H1 (cell line): Measurements from ENCODE around the gene NRXN3. TPM values are rescaled to one million over a fixed set of nuclear protein-coding genes. Genes with fewer than 3 reads are reported as not detected.

ENCODE experiments used
- CTCF ChIA-PET: fragments of 300-600 bp; sonication (Branson Sonifier 250); formaldehyde crosslinking; loops from one replicate; lab custom pipeline; 2021; ENCODE audit not compliant: partially characterized antibody; lab: Charles Lee
- POLR2A ChIA-PET: fragments of 300-600 bp; sonication (Branson Sonifier 250); formaldehyde crosslinking; loops from one replicate; lab custom pipeline; 2021; ENCODE audit warnings: inconsistent platforms; ENCODE audit not compliant: partially characterized antibody; lab: Charles Lee
- DNase-seq, 2 experiments: peaks; one replicate each; pipeline versions ENCODE4 v3.0.0 to v3.0.0-alpha.2; 2010 to 2022; ENCODE audit warnings: low spot score in 2 of 2, low read depth in 1 of 2, mixed read lengths in 1 of 2
- FAIRE-seq: peaks from 2 replicates; lab custom pipeline; 2011; peaks lifted over from hg19 to GRCh38; lab: Jason Lieb, UNC
- H2AFZ ChIP-seq: 2 replicates; pipeline ENCODE4 v1.8.1; 2012; ENCODE audit warnings: low read length, inconsistent platforms
- H2AK5ac ChIP-seq: 2 replicates; pipeline ENCODE4 v1.6.1; 2013; ENCODE audit warnings: low read depth, low read length
- H2BK120ac ChIP-seq: replicated peaks from 2 replicates; pipeline ENCODE3; 2013; ENCODE audit warnings: low read depth, low read length, inconsistent platforms
- H2BK12ac ChIP-seq: 2 replicates; pipeline ENCODE4 v1.6.1; 2013; ENCODE audit warnings: low read depth, low read length
- H2BK15ac ChIP-seq: 2 replicates; pipeline ENCODE4 v1.6.1; 2013; ENCODE audit warnings: low read length
- H2BK20ac ChIP-seq: 2 replicates; pipeline ENCODE4 v1.6.1; 2013; ENCODE audit warnings: low read length
- H2BK5ac ChIP-seq: 2 replicates; pipeline ENCODE4 v1.6.1; 2013; ENCODE audit warnings: low read depth, low read length
- H3K14ac ChIP-seq: 2 replicates; pipeline ENCODE4 v1.6.1; 2013; ENCODE audit warnings: inconsistent platforms; ENCODE audit not compliant: insufficient read length
- H3K18ac ChIP-seq: 2 replicates; pipeline ENCODE4 v1.6.1; 2013; ENCODE audit warnings: low read length; ENCODE audit errors: extremely low read depth
- H3K23ac ChIP-seq: 2 replicates; pipeline ENCODE4 v1.6.1; 2013; ENCODE audit warnings: inconsistent platforms; ENCODE audit not compliant: insufficient read length
- H3K23me2 ChIP-seq: 2 replicates; pipeline ENCODE4 v1.6.1; 2013; ENCODE audit warnings: low read depth, low read length
- H3K27ac ChIP-seq: 2 replicates; pipeline ENCODE4 v1.6.1; 2011; ENCODE audit warnings: low read depth, low read length, inconsistent platforms
- H3K27me3 ChIP-seq, 4 experiments: replicated peaks in 1 of 4; 1 replicate in 1 of 4; 2 replicates in 3 of 4; pipeline versions ENCODE4 v1.6.1 to v1.8.1; 2011 to 2013; ENCODE audit warnings: low read length in 3 of 4, mild to moderate bottlenecking in 3 of 4, inconsistent platforms in 2 of 4, mixed read lengths in 2 of 4, moderate library complexity in 1 of 4; ENCODE audit not compliant: control insufficient read depth in 3 of 4, insufficient read depth in 3 of 4; ENCODE audit errors: extremely low read depth in 1 of 4
- H3K36me3 ChIP-seq, 4 experiments: 2 replicates each; pipeline versions ENCODE4 v1.6.1 to v1.8.1; 2011 to 2013; ENCODE audit warnings: mild to moderate bottlenecking in 4 of 4, low read length in 3 of 4, moderate library complexity in 2 of 4, control low read depth in 1 of 4, inconsistent platforms in 1 of 4; ENCODE audit not compliant: insufficient read depth in 4 of 4, control insufficient read depth in 2 of 4
- H3K4ac ChIP-seq: replicated peaks from 2 replicates; pipeline ENCODE3; 2013; ENCODE audit warnings: low read length, low read depth, mixed read lengths, inconsistent platforms; ENCODE audit not compliant: insufficient read length
- H3K4me1 ChIP-seq, 4 experiments: replicated peaks in 1 of 4; 1 replicate in 1 of 4; 2 replicates in 3 of 4; pipeline versions ENCODE4 v1.6.1 to v1.8.1; 2011 to 2013; ENCODE audit warnings: low read length in 3 of 4, inconsistent platforms in 2 of 4, mixed read lengths in 1 of 4; ENCODE audit not compliant: insufficient read depth in 4 of 4, control insufficient read depth in 3 of 4
- H3K4me2 ChIP-seq, 2 experiments: 2 replicates each; pipeline versions ENCODE4 v1.6.1 to v1.8.1; 2011 to 2013; ENCODE audit warnings: low read depth in 2 of 2, low read length in 2 of 2, control low read depth in 1 of 2, inconsistent platforms in 1 of 2, mild to moderate bottlenecking in 1 of 2; ENCODE audit not compliant: insufficient read depth in 1 of 2
- H3K4me3 ChIP-seq, 4 experiments: fragments of 200-600, 300-600 bp in 1 of 4; sonication (generic), shearing (Covaris generic), sonication (Bioruptor Twin) in 1 of 4; 2 replicates each; pipeline versions ENCODE4 v1.5.1 to v1.8.1; 2011 to 2016; ENCODE audit warnings: low read length in 4 of 4, low read depth in 3 of 4, control low read depth in 2 of 4, inconsistent platforms in 2 of 4, mild to moderate bottlenecking in 2 of 4, mixed read lengths in 1 of 4, moderate library complexity in 1 of 4; ENCODE audit not compliant: insufficient read depth in 2 of 4; ENCODE audit errors: extremely low read depth in 1 of 4
- H3K56ac ChIP-seq: replicated peaks from 2 replicates; pipeline ENCODE3; 2013; ENCODE audit warnings: low read depth, mild to moderate bottlenecking, mixed read lengths, low read length, inconsistent platforms; ENCODE audit not compliant: insufficient read length
- H3K79me1 ChIP-seq: 2 replicates; pipeline ENCODE4 v1.6.1; 2013; ENCODE audit warnings: low read depth, low read length, control low read depth
- H3K79me2 ChIP-seq, 2 experiments: 2 replicates each; pipeline versions ENCODE4 v1.6.1 to v1.8.1; 2012 to 2013; ENCODE audit warnings: low read length in 2 of 2, mild to moderate bottlenecking in 2 of 2, inconsistent platforms in 1 of 2; ENCODE audit not compliant: insufficient read depth in 2 of 2, control insufficient read depth in 1 of 2
- H3K9ac ChIP-seq, 4 experiments: replicated peaks in 1 of 4; 1 replicate in 1 of 4; 2 replicates in 3 of 4; pipeline versions ENCODE4 v1.6.1 to v1.8.1; 2011 to 2013; ENCODE audit warnings: low read depth in 3 of 4, low read length in 3 of 4, control low read depth in 2 of 4, mild to moderate bottlenecking in 2 of 4, moderate library complexity in 2 of 4, inconsistent platforms in 1 of 4; ENCODE audit errors: extremely low read depth in 1 of 4
- H3K9me3 ChIP-seq, 2 experiments: 2 replicates each; pipeline versions ENCODE4 v1.6.1 to v1.8.1; 2012 to 2013; ENCODE audit warnings: mild to moderate bottlenecking in 2 of 2, moderate library complexity in 2 of 2, control low read depth in 1 of 2, inconsistent platforms in 1 of 2, low read depth in 1 of 2, low read length in 1 of 2, mixed read lengths in 1 of 2; ENCODE audit not compliant: insufficient read depth in 2 of 2
- H4K20me1 ChIP-seq, 2 experiments: replicated peaks in 1 of 2; 2 replicates each; pipeline versions ENCODE3 to v1.8.1; 2011 to 2013; ENCODE audit warnings: inconsistent platforms in 2 of 2, low read length in 2 of 2, mild to moderate bottlenecking in 1 of 2; ENCODE audit not compliant: insufficient read depth in 2 of 2, control insufficient read depth in 1 of 2
- H4K5ac ChIP-seq: 2 replicates; pipeline ENCODE4 v1.6.1; 2013; ENCODE audit warnings: low read length, low read depth, mixed read lengths, inconsistent platforms; ENCODE audit not compliant: insufficient read length
- H4K8ac ChIP-seq: 2 replicates; pipeline ENCODE4 v1.8.0; 2013; ENCODE audit warnings: mild to moderate bottlenecking, moderate library complexity, low read length, inconsistent platforms; ENCODE audit not compliant: insufficient read depth; ENCODE audit errors: extremely low read depth
- H4K91ac ChIP-seq: replicated peaks from 2 replicates; pipeline ENCODE3; 2013; ENCODE audit warnings: low read length, mixed read lengths, inconsistent platforms; ENCODE audit not compliant: insufficient read length
- KDM4A ChIP-seq: IDR thresholded peaks from one replicate; pipeline ENCODE4 v1.7.1; 2012; ENCODE audit warnings: low read depth, mild to moderate bottlenecking, moderate library complexity, low read length, inconsistent platforms; ENCODE audit not compliant: severe bottlenecking
- SRF ChIP-seq: IDR thresholded peaks from 2 replicates; pipeline ENCODE4 v1.6.1; 2011; ENCODE audit warnings: mild to moderate bottlenecking, low read depth, low read length, moderate library complexity
- WGBS, 2 experiments: shearing (Covaris generic) in 1 of 2; methylation state at CpG; one replicate each; pipeline versions ENCODE4 v1.1.6 to v1.1.7; 2013 to 2015; ENCODE audit warnings: low lambda C conversion rate in 2 of 2, mixed read lengths in 2 of 2, inconsistent platforms in 1 of 2, low coverage in 1 of 2, missing lambda C conversion rate in 1 of 2; ENCODE audit not compliant: insufficient replicate concordance in 2 of 2, insufficient coverage in 1 of 2, insufficient read length in 1 of 2; ENCODE audit errors: extremely low coverage in 1 of 2, missing lambda C conversion rate in 1 of 2; 5-methylcytosine and 5-hydroxymethylcytosine counted together
- polyA plus RNA-seq, 7 experiments: library from polyadenylated mRNA; depleted of rRNA in 3 of 7; stranded (reverse) in 5 of 7; unstranded in 2 of 7; fragments of >200 nt in 5 of 7; fragments of 200-250 nt in 2 of 7; gene quantifications; 1 replicate in 5 of 7; 2 replicates in 1 of 7; 4 replicates in 1 of 7; pipeline versions ENCODE4 v1.2.1 to v1.2.3, GENCODE V29; 2011 to 2013; ENCODE audit warnings: missing spikeins in 2 of 7, mixed read lengths in 2 of 7
- total RNA-seq: library from RNA; stranded (reverse); fragmentation: NEBNext Ultra II Directional; extraction: Animal tissue kit (Norgen Biotek cat#: 25700); gene quantifications from 2 replicates; pipeline ENCODE4 v1.2.1, GENCODE V29; 2021

NRXN3 gene
- total and polyA plus RNA-seq, 2 of the 8 experiments (the other 6 are each of a cell fraction or from before 2014, with no cell fraction given) = 2.6 to 4.1 TPM

DNA sequence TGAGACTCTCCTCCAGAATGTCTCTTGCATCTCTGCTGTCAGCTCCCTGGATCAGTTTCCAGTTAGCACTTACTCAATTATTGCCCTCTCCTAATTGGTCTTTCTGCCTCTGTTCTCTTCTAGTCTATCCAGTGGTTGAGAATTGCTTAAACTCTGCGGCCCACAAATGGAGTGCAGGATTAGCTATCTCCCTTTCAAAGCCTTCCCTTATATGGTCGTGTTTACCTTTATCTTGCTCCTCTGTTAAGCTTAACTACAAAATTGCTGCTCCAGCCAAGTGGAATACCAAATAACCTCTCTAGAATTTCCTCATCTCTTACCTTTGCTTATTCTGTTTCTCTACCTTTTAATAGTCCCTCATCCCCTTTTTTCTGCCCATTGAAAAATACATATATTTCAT is 132.7 kb downstream of the NRXN3 start:
- no peak for TF ChIP-seq KDM4A
- peak; percentile 95 for TF ChIP-seq SRF
- Histone ChIP-seq H3K36me3 (no peaks in the 10 kb centered on the region), H3K9me3 (no peaks in the 10 kb centered on the region), H3K4me2 (no peak overlapping the region; a peak in 1 of 4 replicates), H2BK15ac (no peak overlapping the region), H2AFZ (no peak overlapping the region), H4K91ac (no peak overlapping the region), H3K14ac (no peak overlapping the region), H3K27me3 (no peaks in the 10 kb centered on the region), H2BK12ac (no peak overlapping the region; the same call in 1 of the 2 replicates), H4K8ac (no peak overlapping the region), H3K79me2 (no peaks in the 10 kb centered on the region), H4K5ac (no peak overlapping the region), H4K20me1 (no peaks in the 10 kb centered on the region), H3K4me1 (peaks cover 2 to 5% (median 4%) of the 10 kb centered on the region in 4 experiments), H2AK5ac (no peak overlapping the region), H2BK120ac (no peak overlapping the region), H3K23me2 (no peaks in the 10 kb centered on the region), H3K23ac (no peak overlapping the region), H3K4me3 (no peak overlapping the region), H3K79me1 (no peaks in the 10 kb centered on the region), H3K18ac (no peak overlapping the region), H3K4ac (no peak overlapping the region), H2BK5ac (no peak overlapping the region), H3K56ac (no peak overlapping the region), H2BK20ac (no peak overlapping the region), H3K9ac (no peak overlapping the region), H3K27ac (no peak overlapping the region)
- FAIRE-seq (no peak), DNase-seq (no peak)
- 81% methylated on average over 2 of the region's 2 CpGs; no CpG with 5 or more reads in 1 of the 2 experiments for WGBS, 2 experiments
- ChIA-PET POLR2A (interaction anchor here (1.2 kb wide), 1 partner anchor 9 kb away, joined by 3 read pairs; no protein-coding TSS in a partner anchor), CTCF (interaction anchor here (0.7 to 1.2 kb wide), 5 partner anchors 15 to 263 kb away, joined by 3 to 4 read pairs (median 4); no protein-coding TSS in a partner anchor)
